ENCODE measurements around the gene IER5L.

- TF ChIP-seq, protein P1, sequence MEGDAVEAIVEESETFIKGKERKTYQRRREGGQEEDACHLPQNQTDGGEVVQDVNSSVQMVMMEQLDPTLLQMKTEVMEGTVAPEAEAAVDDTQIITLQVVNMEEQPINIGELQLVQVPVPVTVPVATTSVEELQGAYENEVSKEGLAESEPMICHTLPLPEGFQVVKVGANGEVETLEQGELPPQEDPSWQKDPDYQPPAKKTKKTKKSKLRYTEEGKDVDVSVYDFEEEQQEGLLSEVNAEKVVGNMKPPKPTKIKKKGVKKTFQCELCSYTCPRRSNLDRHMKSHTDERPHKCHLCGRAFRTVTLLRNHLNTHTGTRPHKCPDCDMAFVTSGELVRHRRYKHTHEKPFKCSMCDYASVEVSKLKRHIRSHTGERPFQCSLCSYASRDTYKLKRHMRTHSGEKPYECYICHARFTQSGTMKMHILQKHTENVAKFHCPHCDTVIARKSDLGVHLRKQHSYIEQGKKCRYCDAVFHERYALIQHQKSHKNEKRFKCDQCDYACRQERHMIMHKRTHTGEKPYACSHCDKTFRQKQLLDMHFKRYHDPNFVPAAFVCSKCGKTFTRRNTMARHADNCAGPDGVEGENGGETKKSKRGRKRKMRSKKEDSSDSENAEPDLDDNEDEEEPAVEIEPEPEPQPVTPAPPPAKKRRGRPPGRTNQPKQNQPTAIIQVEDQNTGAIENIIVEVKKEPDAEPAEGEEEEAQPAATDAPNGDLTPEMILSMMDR (IDR thresholded peaks at IDR 0.05 in 8 of 11, conservative IDR thresholded peaks at IDR 0.05 in 3 of 11) = no peak
- no peak for TF ChIP-seq POLR2A (IDR thresholded peaks at IDR 0.05)
- TF ChIP-seq POLR2AphosphoS5 (IDR thresholded peaks at IDR 0.05) = no peak
These were observed 40.2 kb upstream of the IER5L start for GRCh38 chr9:129218272-129218625.
